GM19324 (cell line): ENCODE results near the gene MAMDC4.

ENCODE experiments used
- ATAC-seq: cut with Tn5 transposase; IDR thresholded peaks from one replicate; pipeline ENCODE4 v1.9.1; 2021; ENCODE audit warnings: mild to moderate bottlenecking, moderate library complexity; ENCODE audit not compliant: unreplicated experiment, low FRiP score

Gene MAMDC4

GRCh38 chr9:136848393-136849037 is 3.6 kb upstream of the MAMDC4 start:
- no peak for ATAC-seq

- ATAC-seq, result peak; percentile 84
These were observed 2.8 kb upstream of the MAMDC4 start, which contains the start of gene PHPT1 for GRCh38 chr9:136849038-136849959. Gene PHPT1, plus strand, starts transcription at chr9:136849409. Its CDS starts 22 bp downstream, at chr9:136849431.

- ATAC-seq, result no peak
These were observed 1.9 kb upstream of the MAMDC4 start for GRCh38 chr9:136849960-136850865.

GRCh38 chr9:136850866-136851775 is 1.0 kb upstream of the MAMDC4 start:
- ATAC-seq, result no peak

- ATAC-seq, result no peak
These were observed 784 bp downstream of the MAMDC4 start for GRCh38 chr9:136852664-136853595.

GRCh38 chr9:136853596-136854112 is 1.5 kb downstream of the MAMDC4 start:
- ATAC-seq, result no peak

GRCh38 chr9:136854113-136854841 is 2.1 kb downstream of the MAMDC4 start:
- no peak for ATAC-seq

- ATAC-seq, result no peak
These were observed 2.8 kb downstream of the MAMDC4 start for GRCh38 chr9:136854842-136855460.

GRCh38 chr9:136855461-136856078 is 3.4 kb downstream of the MAMDC4 start:
- no peak for ATAC-seq

- no peak for ATAC-seq
These were observed 3.9 kb downstream of the MAMDC4 start for GRCh38 chr9:136856079-136856476.

GRCh38 chr9:136856541-136857141 is 4.5 kb downstream of the MAMDC4 start:
- no peak for ATAC-seq

GRCh38 chr9:136857166-136857565 is 5.0 kb downstream of the MAMDC4 start:
- ATAC-seq, result no peak

- no peak for ATAC-seq
These were observed 5.7 kb downstream of the MAMDC4 start for GRCh38 chr9:136857581-136858412.

- no peak for ATAC-seq
These were observed 6.3 kb downstream of the MAMDC4 start for GRCh38 chr9:136858452-136858843.
